ENCODE results near the gene RNF169.

DNA sequence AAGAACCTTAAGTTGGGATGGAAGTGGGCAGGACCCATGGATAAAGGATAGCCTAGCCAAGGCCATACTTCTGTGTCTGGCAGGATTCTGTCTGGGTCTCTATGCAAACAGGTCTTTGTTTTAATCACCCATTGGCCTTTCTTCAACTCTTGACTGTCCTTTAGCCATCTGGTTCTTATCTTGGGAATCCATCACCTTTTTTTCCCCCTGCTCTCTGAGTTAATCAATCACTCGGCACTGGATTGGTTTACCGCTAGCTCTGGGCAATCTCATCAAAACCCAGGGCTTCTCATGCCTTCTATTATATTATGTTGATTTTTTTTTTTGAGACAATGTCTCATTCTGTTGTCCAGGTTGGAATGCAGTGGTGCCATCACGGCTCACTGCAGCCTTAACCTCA, 1.8 kb upstream of the RNF169 start:
- TF ChIP-seq, protein P1, sequence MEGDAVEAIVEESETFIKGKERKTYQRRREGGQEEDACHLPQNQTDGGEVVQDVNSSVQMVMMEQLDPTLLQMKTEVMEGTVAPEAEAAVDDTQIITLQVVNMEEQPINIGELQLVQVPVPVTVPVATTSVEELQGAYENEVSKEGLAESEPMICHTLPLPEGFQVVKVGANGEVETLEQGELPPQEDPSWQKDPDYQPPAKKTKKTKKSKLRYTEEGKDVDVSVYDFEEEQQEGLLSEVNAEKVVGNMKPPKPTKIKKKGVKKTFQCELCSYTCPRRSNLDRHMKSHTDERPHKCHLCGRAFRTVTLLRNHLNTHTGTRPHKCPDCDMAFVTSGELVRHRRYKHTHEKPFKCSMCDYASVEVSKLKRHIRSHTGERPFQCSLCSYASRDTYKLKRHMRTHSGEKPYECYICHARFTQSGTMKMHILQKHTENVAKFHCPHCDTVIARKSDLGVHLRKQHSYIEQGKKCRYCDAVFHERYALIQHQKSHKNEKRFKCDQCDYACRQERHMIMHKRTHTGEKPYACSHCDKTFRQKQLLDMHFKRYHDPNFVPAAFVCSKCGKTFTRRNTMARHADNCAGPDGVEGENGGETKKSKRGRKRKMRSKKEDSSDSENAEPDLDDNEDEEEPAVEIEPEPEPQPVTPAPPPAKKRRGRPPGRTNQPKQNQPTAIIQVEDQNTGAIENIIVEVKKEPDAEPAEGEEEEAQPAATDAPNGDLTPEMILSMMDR (IDR thresholded peaks at IDR 0.05), result no peak
- no peak for TF ChIP-seq ZFX (IDR thresholded peaks at IDR 0.05; ENCODE audit: borderline replicate concordance)
